HepG2 (cell line): ENCODE results near the gene GJC1. TPM values are rescaled to one million over a fixed set of nuclear protein-coding genes. Genes with fewer than 3 reads are reported as not detected.
A peak's percentile ranks its signal among the peaks of the same experiment; 100 is the strongest.

Experiments
- ARNTL ChIP-seq: sonication (generic); formaldehyde crosslinking; IDR thresholded peaks from 2 replicates; pipeline ENCODE4 v1.4.0; 2020; ENCODE audit warnings: mild to moderate bottlenecking, missing genetic modification reagents
- EP300 ChIP-seq, 3 experiments: sonication (generic) in 1 of 3; formaldehyde crosslinking in 1 of 3; IDR thresholded peaks; 2 replicates each; pipeline versions ENCODE4 v1.5.1 to v1.6.1; 2011 to 2020; ENCODE audit warnings: low read depth in 2 of 3, low read length in 2 of 3, borderline replicate concordance in 1 of 3, improper control_type of control experiment in 1 of 3, mild to moderate bottlenecking in 1 of 3, missing genetic modification reagents in 1 of 3, moderate library complexity in 1 of 3
- HBP1 ChIP-seq: IDR thresholded peaks from 2 replicates; pipeline ENCODE4 v1.6.1; 2016; ENCODE audit warnings: low read depth, control low read depth
- IRX3 ChIP-seq: sonication (generic); formaldehyde crosslinking; IDR thresholded peaks from 2 replicates; pipeline ENCODE4 v1.8.1; 2023; ENCODE audit warnings: mild to moderate bottlenecking, low read depth, missing genetic modification reagents, borderline replicate concordance
- KLF12 ChIP-seq: sonication (generic); formaldehyde crosslinking; IDR thresholded peaks from 2 replicates; pipeline ENCODE4 v1.4.0; 2020; ENCODE audit warnings: missing genetic modification reagents, borderline replicate concordance
- NFATC3 ChIP-seq: sonication (generic); formaldehyde crosslinking; IDR thresholded peaks from 2 replicates; pipeline ENCODE4 v1.5.1; 2020; ENCODE audit warnings: mild to moderate bottlenecking, missing genetic modification reagents
- PAXIP1 ChIP-seq: sonication (generic); formaldehyde crosslinking; conservative IDR thresholded peaks from 2 replicates; pipeline ENCODE4 v1.4.0; 2020; ENCODE audit warnings: mild to moderate bottlenecking, missing genetic modification reagents, moderate library complexity
- RFX3 ChIP-seq: IDR thresholded peaks from 2 replicates; pipeline ENCODE4 v1.6.1; 2016; ENCODE audit warnings: missing biosample characterization, missing genetic modification reagents
- ZBTB49 ChIP-seq: sonication (generic); formaldehyde crosslinking; IDR thresholded peaks from 2 replicates; pipeline ENCODE4 v1.4.0; 2020; ENCODE audit warnings: missing genetic modification reagents, borderline replicate concordance
- ZNF546 ChIP-seq: sonication (generic); formaldehyde crosslinking; conservative IDR thresholded peaks from 2 replicates; pipeline ENCODE4 v1.8.1; 2023; ENCODE audit warnings: mild to moderate bottlenecking, missing genetic modification reagents
- ZNF558 ChIP-seq: sonication (generic); formaldehyde crosslinking; IDR thresholded peaks from 2 replicates; pipeline ENCODE4 v1.9.0; 2022; ENCODE audit warnings: mild to moderate bottlenecking, missing genetic modification reagents, borderline replicate concordance
- ZNF646 ChIP-seq: sonication (generic); formaldehyde crosslinking; IDR thresholded peaks from 2 replicates; pipeline ENCODE4 v1.9.0; 2021; ENCODE audit warnings: mild to moderate bottlenecking, missing genetic modification reagents
- polyA plus RNA-seq, 8 experiments: library from polyadenylated mRNA; depleted of rRNA in 3 of 8; stranded (reverse) in 7 of 8; unstranded in 1 of 8; fragments of >200 nt; fragmentation: Illumina TruSeq in 4 of 8; extraction: Trizol in 4 of 8; gene quantifications; 2 replicates each; pipeline versions ENCODE4 v1.2.1 to v1.2.3, GENCODE V29; 2011 to 2016; ENCODE audit warnings: low read depth in 4 of 8, missing spikeins in 1 of 8, mixed read lengths in 1 of 8; ENCODE audit not compliant: insufficient read depth in 1 of 8
- total RNA-seq, 5 experiments: library from RNA; depleted of rRNA; stranded (reverse); fragments of >200 nt; fragmentation: Illumina TruSeq; extraction: Trizol; gene quantifications; 2 replicates each; pipeline ENCODE4 v1.2.3, GENCODE V29; 2016; ENCODE audit warnings: low read depth in 1 of 5

The GJC1 gene
- total and polyA plus RNA-seq, 2 of the 13 experiments (the other 11 are each of a cell fraction or from before 2014, with no cell fraction given) = 1.7 TPM

- TF ChIP-seq ARNTL (CRISPR knock-in tag) = no peak
- TF ChIP-seq HBP1 (CRISPR knock-in tag) = no peak
- 0 out of 2 replicates have a peak, but pooled peaks have one; percentile 7 for TF ChIP-seq PAXIP1 (CRISPR knock-in tag)
- TF ChIP-seq ZBTB49 (CRISPR knock-in tag) = no peak
- TF ChIP-seq ZNF546 (CRISPR knock-in tag) = no peak
- no peak for TF ChIP-seq NFATC3
- no peak for TF ChIP-seq EP300 (IDR thresholded peaks at IDR 0.05; ENCODE audit: low read depth in 2 of 2, low read length in 2 of 2)
- TF ChIP-seq EP300 (CRISPR knock-in tag; IDR thresholded peaks at IDR 0.05; ENCODE audit: borderline replicate concordance) = no peak
- no peak for TF ChIP-seq IRX3 (CRISPR knock-in tag)
- TF ChIP-seq KLF12 (CRISPR knock-in tag) = no peak
- TF ChIP-seq RFX3 (CRISPR knock-in tag) = no peak
- TF ChIP-seq ZNF558 = no peak
- TF ChIP-seq ZNF646 (CRISPR knock-in tag) = no peak
These were observed 51.4 kb downstream of the GJC1 start (continued) for GRCh38 chr17:44778656-44779210.
